Mucosa of gallbladder (tissue), 1 donor: ENCODE data around the gene NEK1. TPM values are rescaled to one million over a fixed set of nuclear protein-coding genes. Genes with fewer than 3 reads are reported as not detected.
"Not testable (repeated sequence)": the region's sequence is repeated elsewhere in the genome, so short reads cannot be mapped to it uniquely, and the experiment has no call there.

Source experiments
- DNase-seq: peaks from one replicate; pipeline ENCODE4 v3.0.0-alpha.2; 2020; ENCODE audit warnings: low spot score
- total RNA-seq: library from RNA; stranded (reverse); gene quantifications from one replicate; pipeline ENCODE4 v1.2.1, GENCODE V29; 2021
- donor health status: DM: no; HTN: no; CAD: no.

Gene NEK1
- total RNA-seq, 1 donor from 2014 or later: 13.8 TPM

GRCh38 chr4:169499907-169500306, 112.5 kb downstream of the NEK1 start:
- DNase-seq: not testable (repeated sequence)

GRCh38 chr4:169494234-169494633, 118.1 kb downstream of the NEK1 start:
- not testable (repeated sequence) for DNase-seq

DNA sequence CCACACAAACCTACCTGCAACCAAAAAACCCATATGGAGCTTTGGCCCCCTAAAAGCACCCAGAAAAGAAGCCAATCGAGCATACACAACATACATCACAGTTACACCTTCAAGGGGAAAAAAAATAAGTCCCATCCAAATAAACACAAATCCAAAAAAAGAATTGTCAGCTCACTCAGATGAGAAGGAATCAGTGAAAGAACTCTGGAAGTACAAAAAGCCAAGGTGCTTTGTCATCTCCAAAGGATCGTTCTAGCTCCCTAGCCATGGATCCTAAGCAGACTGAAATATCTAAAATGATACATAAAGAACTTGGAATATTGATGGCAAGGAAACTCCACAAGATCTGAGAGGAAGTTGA, 119.2 kb downstream of the NEK1 start:
- DNase-seq: no peak

DNA sequence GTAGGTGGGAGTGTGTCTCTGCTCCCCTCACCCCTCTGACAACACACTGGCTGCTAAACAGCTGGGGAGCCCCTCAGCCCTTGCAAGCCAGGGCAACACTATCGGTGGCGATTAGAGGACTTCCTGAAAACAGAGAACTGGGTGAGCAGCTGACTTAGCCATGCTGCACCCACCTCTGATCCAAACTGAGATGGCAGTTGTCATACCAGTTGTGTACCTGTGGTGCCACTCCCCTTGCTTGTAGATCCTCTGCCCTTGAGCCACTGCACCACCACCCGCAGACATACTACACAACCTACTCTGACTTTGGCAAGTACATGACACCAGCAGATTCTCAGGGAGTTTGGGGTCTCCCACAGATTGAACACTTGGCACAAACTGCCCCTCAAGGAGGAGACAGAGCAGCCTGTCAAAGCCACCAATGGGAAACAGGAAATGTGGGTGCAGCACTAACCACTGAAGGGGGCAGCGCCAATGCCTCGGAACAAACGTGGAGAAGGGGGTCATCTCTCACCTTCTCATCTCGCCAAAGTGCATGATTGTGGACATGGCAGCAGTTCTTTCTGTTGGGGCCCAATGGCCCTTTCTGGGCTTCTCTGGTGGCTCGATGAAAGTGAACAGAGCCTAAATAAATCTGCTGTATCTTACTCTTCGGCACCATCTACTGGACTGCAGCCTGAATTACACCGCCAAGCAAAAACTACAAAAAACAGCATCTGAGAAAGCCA, 119.8 kb downstream of the NEK1 start:
- peak; percentile 14 for DNase-seq

GRCh38 chr4:169491211-169491610, 121.2 kb downstream of the NEK1 start:
- DNase-seq: no peak

DNA sequence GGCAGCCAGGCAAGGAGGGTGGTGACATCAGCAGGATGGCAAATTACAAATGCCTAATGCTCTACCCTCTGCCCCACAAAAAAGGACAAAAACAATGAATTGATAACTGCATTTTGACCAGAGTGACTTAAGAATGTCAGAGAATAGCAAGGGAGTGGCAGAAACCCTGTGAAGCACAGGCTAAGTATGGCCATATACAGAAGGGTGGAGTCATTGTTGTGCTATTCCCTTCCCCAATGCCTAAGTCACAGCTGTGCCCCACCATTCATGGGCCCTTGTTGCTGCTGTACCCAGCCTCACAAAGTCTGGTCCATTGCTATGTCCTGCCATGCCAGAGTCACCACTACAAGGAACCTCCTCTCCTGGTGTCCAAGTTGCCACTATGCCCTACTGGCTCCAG, 123.1 kb downstream of the NEK1 start:
- no peak for DNase-seq

- peak; percentile 36 for DNase-seq
Observed at GRCh38 chr4:169485791-169486742, 126.3 kb downstream of the NEK1 start.

DNA sequence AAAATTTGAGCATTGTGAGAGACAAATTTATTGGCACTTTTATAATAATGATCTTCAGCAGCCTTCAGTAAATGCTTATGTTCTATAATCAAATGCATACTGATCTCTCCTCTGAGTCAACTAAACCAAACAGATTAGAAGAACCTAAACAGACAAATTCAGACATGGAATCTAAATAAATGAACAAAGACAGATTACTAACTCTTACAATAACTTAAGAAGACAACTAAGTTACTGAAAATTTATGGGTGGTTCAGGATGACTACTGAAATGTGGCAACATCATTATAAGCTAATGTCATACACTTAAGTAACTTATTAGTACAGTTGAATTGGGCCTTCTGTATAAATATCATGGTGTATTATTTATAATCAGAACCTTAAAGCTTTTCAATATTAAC, 127.3 kb downstream of the NEK1 start:
- no peak for DNase-seq

DNA sequence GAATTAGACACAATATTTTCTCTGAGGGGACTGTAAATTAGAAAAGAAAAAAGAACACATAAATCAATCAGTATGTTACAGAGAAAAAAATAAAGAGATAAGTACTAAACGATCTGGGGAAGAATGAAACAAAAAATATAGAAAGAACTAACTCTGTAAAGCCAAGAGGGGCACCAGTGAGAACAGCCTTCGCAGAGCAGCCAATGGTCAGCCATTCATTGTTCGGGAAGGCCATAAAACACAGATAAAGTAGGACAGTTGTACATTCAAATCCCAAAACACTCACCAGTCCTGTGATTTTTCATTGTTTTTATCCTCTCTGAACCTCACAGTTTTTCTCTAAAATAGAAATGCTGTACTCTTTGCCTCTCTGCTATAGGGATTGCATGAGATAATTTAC, 127.9 kb downstream of the NEK1 start:
- DNase-seq: no peak

DNA sequence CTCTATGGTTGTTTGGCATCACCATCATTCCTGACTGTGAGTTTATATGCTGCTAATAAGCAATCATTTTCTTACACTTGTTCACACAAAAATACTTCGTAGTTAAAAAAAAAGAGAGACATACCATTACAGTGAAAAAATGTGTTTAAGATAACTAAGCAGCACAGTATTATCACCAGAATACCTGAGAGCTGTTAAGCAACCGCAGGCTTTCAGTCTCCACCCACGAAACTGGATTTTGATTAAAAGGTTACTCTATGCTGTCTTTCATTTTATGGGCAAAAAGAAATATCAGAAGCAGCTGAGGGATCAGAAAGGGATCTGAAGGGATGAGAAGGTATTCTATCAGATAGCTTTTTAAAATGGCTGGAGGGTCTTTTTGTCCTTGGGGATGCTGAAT, 148.3 kb downstream of the NEK1 start:
- DNase-seq: no peak

DNA sequence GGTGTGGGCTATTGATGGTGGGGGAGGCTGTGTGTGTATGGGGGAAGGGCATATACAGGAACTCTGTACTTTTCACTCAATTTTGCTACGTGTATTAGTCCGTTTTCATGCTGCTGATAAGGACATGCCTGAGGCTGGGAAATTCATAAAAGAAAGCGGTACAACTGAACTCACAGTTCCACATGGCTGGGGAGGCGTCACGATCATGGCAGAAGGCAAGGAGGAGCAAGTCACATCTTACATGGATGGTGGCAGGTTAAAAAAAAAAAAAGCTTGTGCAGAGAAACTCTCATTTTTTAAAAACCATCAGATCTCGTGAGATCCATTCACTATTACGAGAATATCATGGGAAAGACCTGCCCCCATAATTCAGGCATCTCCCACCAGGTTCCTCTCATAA, 152.3 kb downstream of the NEK1 start:
- no peak for DNase-seq

- no peak for DNase-seq
Observed at GRCh38 chr4:169458575-169458974, 153.8 kb downstream of the NEK1 start.

DNA sequence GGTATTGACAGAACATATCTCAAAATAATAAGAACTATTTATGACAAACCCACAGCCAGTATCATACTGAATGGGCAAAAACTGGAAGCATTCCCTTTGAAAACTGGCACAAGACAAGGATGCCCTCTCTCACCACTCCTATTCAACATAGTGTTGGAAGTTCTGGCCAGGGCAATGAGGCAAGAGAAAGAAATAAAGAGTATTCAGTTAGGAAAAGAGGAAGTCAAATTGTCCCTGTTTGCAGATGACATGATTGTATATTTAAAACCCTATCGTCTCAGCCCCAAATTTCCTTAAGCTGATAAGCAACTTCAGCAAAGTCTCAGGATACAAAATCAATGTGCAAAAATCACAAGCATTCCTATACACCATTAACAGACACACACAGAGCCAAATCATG, 159.7 kb downstream of the NEK1 start:
- DNase-seq: not testable (repeated sequence)

GRCh38 chr4:169448935-169449334, 163.4 kb downstream of the NEK1 start:
- DNase-seq: not testable (repeated sequence)

- no peak for DNase-seq
Observed at GRCh38 chr4:169446824-169447223, 165.6 kb downstream of the NEK1 start.

- no peak for DNase-seq
Observed at GRCh38 chr4:169443748-169444147, 168.6 kb downstream of the NEK1 start.

GRCh38 chr4:169440446-169440845, 171.9 kb downstream of the NEK1 start:
- no peak for DNase-seq

- DNase-seq: no peak
Observed at GRCh38 chr4:169439244-169439643, 173.1 kb downstream of the NEK1 start.

DNA sequence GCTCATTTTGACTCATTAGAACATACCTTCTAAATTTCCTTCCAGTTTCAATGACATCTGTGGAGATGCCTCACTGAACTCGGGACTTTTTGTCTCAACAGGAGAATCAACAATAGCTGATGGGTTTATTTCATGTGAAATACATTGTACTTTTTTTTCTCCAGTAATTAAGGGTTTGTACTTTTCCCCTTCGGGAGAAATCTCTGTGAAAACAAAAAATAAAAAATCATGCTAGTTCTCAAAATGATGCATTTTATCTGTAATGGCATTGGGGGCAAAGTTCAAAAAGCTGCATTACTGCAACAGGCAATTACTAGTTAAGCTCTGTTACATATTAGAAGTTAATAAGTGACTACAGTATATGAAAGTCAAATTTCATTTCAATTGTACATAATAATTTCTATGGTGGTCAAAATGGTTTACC, 174.3 kb downstream of the NEK1 start:
- DNase-seq: no peak

DNA sequence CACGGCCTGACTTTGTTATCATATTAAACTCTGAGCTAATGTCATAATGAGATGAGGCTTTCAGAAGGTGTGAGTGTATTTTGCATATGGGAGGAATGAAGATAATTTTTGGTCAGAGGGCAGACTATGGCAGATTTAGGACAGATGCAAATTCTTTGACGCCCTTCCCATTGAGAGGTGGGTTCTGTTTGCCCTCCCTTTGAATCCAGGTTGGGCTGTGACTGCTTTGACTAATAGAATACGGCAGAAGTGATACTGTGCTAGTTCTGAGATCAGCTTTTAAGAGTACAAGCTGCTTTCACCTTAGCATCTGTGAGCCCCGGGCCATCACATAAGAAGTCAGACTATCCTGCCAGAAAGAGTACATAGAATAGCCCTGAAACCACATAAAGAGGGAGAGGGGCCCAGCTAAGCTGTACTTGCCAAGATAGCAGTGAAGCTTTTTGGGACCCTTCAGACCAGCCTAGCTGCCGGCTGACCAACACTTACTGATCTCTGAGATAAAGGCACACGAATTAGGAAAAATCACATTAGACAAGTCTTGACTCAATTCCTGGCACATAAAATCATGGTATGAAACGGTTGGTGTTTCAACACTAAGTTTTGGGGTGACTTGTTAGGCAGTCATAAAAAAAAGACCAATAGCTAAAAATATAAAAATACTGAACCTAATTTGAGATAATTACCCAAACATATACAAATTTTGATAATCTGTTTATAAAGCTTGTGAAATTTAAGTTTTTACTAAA, 174.9 kb downstream of the NEK1 start:
- DNase-seq: no peak

- no peak for DNase-seq
Observed at GRCh38 chr4:169436734-169437133, 175.6 kb downstream of the NEK1 start.

- DNase-seq: no peak
Observed at GRCh38 chr4:169428376-169428775, 184.0 kb downstream of the NEK1 start.
